MCF 10A (cell line): Measurements from ENCODE around the gene RGS1. TPM values are rescaled to one million over a fixed set of nuclear protein-coding genes. Genes with fewer than 3 reads are reported as not detected.

ENCODE experiments used
- BruUV-seq: library from RNA; stranded (reverse); fragments of 400-500 nt; replicated peaks from 2 replicates; lab custom pipeline; 2021; lab: Mats Ljungman, UMichigan
- CTCF ChIA-PET: fragments of 300-600 bp; sonication (Branson Sonifier 250); formaldehyde crosslinking; extraction: SDS; loops from one replicate; lab custom pipeline; 2021; ENCODE audit warnings: antibody characterized with exemption, inconsistent platforms; lab: Yijun Ruan, JAX
- POLR2A ChIA-PET: fragments of 300-600, 350-650 bp; sonication (Branson Sonifier 250); formaldehyde crosslinking; extraction: SDS; loops from one replicate; lab custom pipeline; 2020; ENCODE audit warnings: antibody characterized with exemption, inconsistent platforms; lab: Yijun Ruan, JAX
- DNase-seq: peaks from one replicate; pipeline ENCODE4 v3.0.0-alpha.2; 2018; ENCODE audit not compliant: unreplicated experiment
- H3K27ac Mint-ChIP-seq: one replicate; pipeline ENCODE4 v1.8.0; 2022; ENCODE audit warnings: mild to moderate bottlenecking, low read depth, mixed read lengths; ENCODE audit not compliant: unreplicated experiment
- H3K27me3 Mint-ChIP-seq: one replicate; pipeline ENCODE4 v1.8.0; 2022; ENCODE audit warnings: mixed read lengths; ENCODE audit not compliant: insufficient read depth, unreplicated experiment
- H3K36me3 Mint-ChIP-seq: one replicate; pipeline ENCODE4 v1.8.0; 2022; ENCODE audit warnings: mild to moderate bottlenecking, moderate library complexity, mixed read lengths; ENCODE audit not compliant: insufficient read depth, unreplicated experiment
- H3K4me1 Mint-ChIP-seq: one replicate; pipeline ENCODE4 v1.8.0; 2022; ENCODE audit warnings: mixed read lengths; ENCODE audit not compliant: insufficient read depth, unreplicated experiment
- H3K4me3 Mint-ChIP-seq: one replicate; pipeline ENCODE4 v1.8.0; 2022; ENCODE audit warnings: mild to moderate bottlenecking, moderate library complexity, mixed read lengths; ENCODE audit not compliant: unreplicated experiment
- H3K9me3 Mint-ChIP-seq: one replicate; pipeline ENCODE4 v1.8.0; 2022; ENCODE audit warnings: mixed read lengths; ENCODE audit not compliant: unreplicated experiment
- CTCF ChIP-seq: fragments of 200-600 bp; IDR thresholded peaks from one replicate; pipeline ENCODE4 v1.8.0; 2022; ENCODE audit warnings: antibody characterized with exemption, mild to moderate bottlenecking; ENCODE audit not compliant: unreplicated experiment
- intact Hi-C: fragments of 100-400 bp; cut with micrococcal nuclease; formaldehyde crosslinking; loops from 2 replicates; pipeline ENCODE4 v1.14.1; 2022
- total RNA-seq: library from RNA; stranded (reverse); gene quantifications from 2 replicates; pipeline ENCODE4 v1.2.3, GENCODE V29; 2022

RGS1 gene
- total RNA-seq, 1 experiment from 2014 or later, result not detected

- Mint-ChIP-seq H3K27me3 (no peaks in the 10 kb centered on the region), H3K4me1 (peaks cover 10% of the 10 kb centered on the region), H3K36me3 (peaks cover 7% of the 10 kb centered on the region), H3K9me3 (no peaks in the 10 kb centered on the region), H3K4me3 (no peak overlapping the region), H3K27ac (no peak overlapping the region)
- DNase-seq, result no peak
- CTCF ChIA-PET, result interaction anchor here (0.7 to 2.0 kb wide), 3 partner anchors 11 to 22 kb away, joined by 3 to 6 read pairs (median 5); no protein-coding TSS in a partner anchor
- intact Hi-C loops, result no loop called here
- POLR2A ChIA-PET, result interaction anchor here (1.0 kb wide), 1 partner anchor 11 kb away, joined by 4 read pairs; no protein-coding TSS in a partner anchor
- no TSS peak for BruUV-seq
- TF ChIP-seq CTCF, result no peak
These were observed 17.6 kb upstream of the RGS1 start for GRCh38 chr1:192557841-192558595.

- no peak for TF ChIP-seq CTCF
- Mint-ChIP-seq H3K4me1 (peaks cover 10% of the 10 kb centered on the region), H3K36me3 (peaks cover 7% of the 10 kb centered on the region), H3K27ac (peak overlapping the region; percentile 80), H3K9me3 (no peaks in the 10 kb centered on the region), H3K4me3 (no peak overlapping the region), H3K27me3 (no peaks in the 10 kb centered on the region)
- DNase-seq, result peak; percentile 84
- no TSS peak for BruUV-seq
- ChIA-PET CTCF (interaction anchor here (0.7 to 2.0 kb wide), 3 partner anchors 17 to 137 kb away, joined by 3 to 6 read pairs (median 3); no protein-coding TSS in a partner anchor), POLR2A (no interaction called here)
- intact Hi-C loops, result no loop called here
These were observed 16.2 kb upstream of the RGS1 start for GRCh38 chr1:192559115-192560006.

GRCh38 chr1:192561301-192561700, 14.3 kb upstream of the RGS1 start:
- intact Hi-C loops, result no loop called here
- H3K4me1 Mint-ChIP-seq, result peaks cover 15% of the 10 kb centered on the region
- no peak for DNase-seq
- CTCF ChIA-PET, result interaction anchor here (0.6 to 1.5 kb wide), 3 partner anchors 15 to 1202 kb away, joined by 3 read pairs; no protein-coding TSS in a partner anchor
- TF ChIP-seq CTCF, result no peak
- H3K9me3 Mint-ChIP-seq, result no peaks in the 10 kb centered on the region
- POLR2A ChIA-PET, result interaction anchor here (1.2 kb wide), 1 partner anchor 17 kb away, joined by 3 read pairs; no protein-coding TSS in a partner anchor
- H3K27ac Mint-ChIP-seq, result no peak overlapping the region
- H3K36me3 Mint-ChIP-seq, result peaks cover 4% of the 10 kb centered on the region
- H3K4me3 Mint-ChIP-seq, result no peak overlapping the region
- BruUV-seq, result no TSS peak
- H3K27me3 Mint-ChIP-seq, result no peaks in the 10 kb centered on the region
